H7 (cell line): ENCODE data around the gene BABAM2. TPM values are rescaled to one million over a fixed set of nuclear protein-coding genes. Genes with fewer than 3 reads are reported as not detected.

Source experiments
- DNase-seq: peaks from one replicate; pipeline ENCODE4 v3.0.0; 2012
- H3K27me3 ChIP-seq: 2 replicates; pipeline ENCODE4 v1.6.0; 2011; ENCODE audit warnings: mild to moderate bottlenecking, low read length; ENCODE audit not compliant: control insufficient read depth, insufficient read depth
- H3K36me3 ChIP-seq: replicated peaks from 2 replicates; pipeline ENCODE4 v1.5.1; 2011; ENCODE audit warnings: low read length; ENCODE audit not compliant: control insufficient read depth, insufficient read depth
- H3K4me3 ChIP-seq: 2 replicates; pipeline ENCODE4 v1.5.1; 2011; ENCODE audit warnings: low read depth, mild to moderate bottlenecking, control low read depth, low read length, moderate library complexity; ENCODE audit not compliant: insufficient read depth
- total RNA-seq: library from RNA; depleted of rRNA; stranded (reverse); fragments of >200 nt; shearing (Covaris generic); gene quantifications from 2 replicates; pipeline ENCODE4 v1.2.3, GENCODE V29; 2014

BABAM2 gene
- total RNA-seq, 1 experiment from 2014 or later = 25.3 TPM

- no peaks in the 10 kb centered on the region for H3K27me3 ChIP-seq
- no peaks in the 10 kb centered on the region for H3K36me3 ChIP-seq
- H3K4me3 ChIP-seq = no peak overlapping the region
- DNase-seq = no peak
Observed at GRCh38 chr2:28068527-28068926, 178.0 kb downstream of the BABAM2 start.

- Histone ChIP-seq H3K27me3 (no peaks in the 10 kb centered on the region), H3K4me3 (no peak overlapping the region), H3K36me3 (no peaks in the 10 kb centered on the region)
- DNase-seq = no peak
Observed at GRCh38 chr2:28071221-28071620, 180.7 kb downstream of the BABAM2 start.

GRCh38 chr2:28074137-28074536 lies 183.6 kb downstream of the BABAM2 start:
- no peaks in the 10 kb centered on the region for H3K36me3 ChIP-seq
- H3K27me3 ChIP-seq = no peaks in the 10 kb centered on the region
- no peak for DNase-seq
- H3K4me3 ChIP-seq = no peak overlapping the region

- Histone ChIP-seq H3K36me3 (no peaks in the 10 kb centered on the region), H3K4me3 (no peak overlapping the region), H3K27me3 (no peaks in the 10 kb centered on the region)
- no peak for DNase-seq
Observed at GRCh38 chr2:28080911-28081310, 190.4 kb downstream of the BABAM2 start.

DNA sequence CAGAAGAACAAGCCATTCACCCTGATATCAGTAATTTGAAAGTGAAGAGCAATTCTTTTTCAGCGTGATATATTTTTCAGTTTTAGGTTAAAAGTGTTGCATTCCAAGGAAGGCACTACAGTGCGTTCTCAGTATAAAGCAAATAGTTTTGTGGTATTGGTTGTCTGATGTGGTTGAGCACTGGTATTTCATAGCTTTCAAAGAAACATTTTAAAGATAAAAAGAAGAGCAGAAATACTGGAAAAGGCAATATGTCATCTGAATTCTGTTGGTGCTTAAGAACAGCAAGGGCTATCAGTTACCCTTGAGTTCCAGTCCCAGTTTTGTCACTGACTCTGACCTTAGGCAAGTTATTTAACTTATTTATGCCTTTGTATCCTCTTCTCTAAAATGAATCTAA lies 191.6 kb downstream of the BABAM2 start:
- Histone ChIP-seq H3K36me3 (no peaks in the 10 kb centered on the region), H3K4me3 (no peak overlapping the region), H3K27me3 (no peaks in the 10 kb centered on the region)
- no peak for DNase-seq

- H3K4me3 ChIP-seq = no peak overlapping the region
- no peak for DNase-seq
- no peaks in the 10 kb centered on the region for H3K36me3 ChIP-seq
- no peaks in the 10 kb centered on the region for H3K27me3 ChIP-seq
Observed at GRCh38 chr2:28083476-28083875, 192.9 kb downstream of the BABAM2 start.

DNA sequence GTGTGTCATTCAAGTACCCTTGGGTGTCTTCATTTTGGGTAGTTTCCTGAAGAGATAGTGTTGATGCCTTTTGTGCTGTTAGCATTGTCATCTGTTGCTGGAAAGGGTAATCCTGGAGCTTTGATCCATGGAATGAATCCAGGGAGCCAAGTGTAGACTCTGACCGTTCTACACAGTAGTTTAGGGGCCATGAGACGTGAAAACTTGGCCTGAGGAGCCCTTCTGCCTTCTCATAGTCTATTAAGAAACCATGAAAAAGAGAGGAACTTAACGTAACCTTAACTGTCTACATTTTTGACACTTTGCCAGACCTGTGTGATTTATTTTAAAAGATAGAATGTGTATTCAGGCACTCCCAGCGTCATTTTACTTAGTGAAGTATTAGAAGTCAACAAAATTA lies 194.0 kb downstream of the BABAM2 start:
- no peak overlapping the region for H3K4me3 ChIP-seq
- H3K27me3 ChIP-seq = no peaks in the 10 kb centered on the region
- no peak for DNase-seq
- H3K36me3 ChIP-seq = no peaks in the 10 kb centered on the region

DNA sequence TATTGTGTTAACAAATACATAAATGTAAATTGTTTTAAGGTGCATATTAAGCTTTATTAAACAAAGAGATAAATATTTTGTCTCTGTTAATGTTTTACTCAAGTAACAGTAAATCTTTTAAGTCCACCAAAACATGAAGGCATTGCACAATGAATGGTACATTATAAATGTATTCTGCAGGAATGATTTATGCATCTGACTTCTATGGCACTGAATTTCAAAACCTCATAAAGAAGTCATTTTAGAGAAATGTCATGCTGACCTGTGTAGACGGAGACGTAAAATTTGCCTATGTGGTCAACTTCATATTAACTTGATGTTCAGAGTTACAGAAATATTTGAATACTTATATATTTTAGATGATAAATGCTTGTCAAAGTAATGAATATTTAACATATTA lies 194.7 kb downstream of the BABAM2 start:
- Histone ChIP-seq H3K4me3 (no peak overlapping the region), H3K27me3 (no peaks in the 10 kb centered on the region), H3K36me3 (no peaks in the 10 kb centered on the region)
- DNase-seq = no peak

- DNase-seq = no peak
- no peaks in the 10 kb centered on the region for H3K36me3 ChIP-seq
- H3K4me3 ChIP-seq = no peak overlapping the region
- no peaks in the 10 kb centered on the region for H3K27me3 ChIP-seq
Observed at GRCh38 chr2:28086611-28087010, 196.1 kb downstream of the BABAM2 start.

- no peak for DNase-seq
- Histone ChIP-seq H3K36me3 (no peaks in the 10 kb centered on the region), H3K27me3 (no peaks in the 10 kb centered on the region), H3K4me3 (no peak overlapping the region)
Observed at GRCh38 chr2:28088970-28089369, 198.4 kb downstream of the BABAM2 start.

GRCh38 chr2:28089486-28089885 lies 199.0 kb downstream of the BABAM2 start:
- Histone ChIP-seq H3K27me3 (no peaks in the 10 kb centered on the region), H3K36me3 (no peaks in the 10 kb centered on the region), H3K4me3 (no peak overlapping the region)
- DNase-seq = no peak

GRCh38 chr2:28093308-28093707 lies 202.8 kb downstream of the BABAM2 start:
- Histone ChIP-seq H3K36me3 (no peaks in the 10 kb centered on the region), H3K4me3 (no peak overlapping the region), H3K27me3 (no peaks in the 10 kb centered on the region)
- DNase-seq = no peak

- Histone ChIP-seq H3K27me3 (no peaks in the 10 kb centered on the region), H3K4me3 (no peak overlapping the region), H3K36me3 (no peaks in the 10 kb centered on the region)
- DNase-seq = no peak
Observed at GRCh38 chr2:28093768-28094167, 203.2 kb downstream of the BABAM2 start.

- DNase-seq = no peak
- no peaks in the 10 kb centered on the region for H3K27me3 ChIP-seq
- H3K36me3 ChIP-seq = no peaks in the 10 kb centered on the region
- no peak overlapping the region for H3K4me3 ChIP-seq
Observed at GRCh38 chr2:28094739-28095138, 204.2 kb downstream of the BABAM2 start.

- Histone ChIP-seq H3K36me3 (no peaks in the 10 kb centered on the region), H3K4me3 (no peak overlapping the region), H3K27me3 (no peaks in the 10 kb centered on the region)
- no peak for DNase-seq
Observed at GRCh38 chr2:28095622-28096021, 205.1 kb downstream of the BABAM2 start.

DNA sequence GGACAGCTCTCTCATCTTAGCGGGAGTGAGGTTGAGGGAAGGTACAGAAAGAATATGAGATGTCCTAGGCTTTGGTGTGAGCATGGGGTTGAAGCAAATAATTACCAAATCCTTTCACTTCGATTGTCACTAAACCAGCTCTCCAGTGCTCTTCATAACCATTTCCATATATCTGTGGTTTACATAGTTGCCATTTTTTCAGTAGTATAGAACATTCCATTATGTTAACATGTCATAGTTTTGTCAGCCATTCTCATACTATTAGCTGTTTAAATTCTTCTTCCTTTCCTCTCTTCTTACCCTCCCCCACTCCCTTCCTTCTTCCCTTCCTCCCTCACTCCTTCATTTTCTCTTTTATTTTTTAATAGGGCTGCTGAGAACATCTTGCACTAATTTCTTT lies 205.9 kb downstream of the BABAM2 start:
- H3K4me3 ChIP-seq = no peak overlapping the region
- no peak for DNase-seq

More for the DNA sequence above, 205.9 kb downstream of the BABAM2 start:
- Histone ChIP-seq H3K36me3 (no peaks in the 10 kb centered on the region), H3K27me3 (no peaks in the 10 kb centered on the region)
